HG03139 (cell line): ENCODE data around the gene SPINT3.

Source experiments
- ATAC-seq: cut with Tn5 transposase; IDR thresholded peaks from one replicate; pipeline ENCODE4 v1.9.1; 2021; ENCODE audit not compliant: unreplicated experiment

SPINT3 gene

GRCh38 chr20:45515147-45515913 is at the start of gene SPINT3:
SPINT3 (minus strand) TSS chr20:45515622; CDS start chr20:45515608, 14 bp downstream.
- no peak for ATAC-seq

- ATAC-seq = no peak
These were observed 49.4 kb upstream of the SPINT3 start for GRCh38 chr20:45564760-45565276.

- ATAC-seq = no peak
These were observed 39.8 kb upstream of the SPINT3 start for GRCh38 chr20:45555198-45555597.

- ATAC-seq = no peak
These were observed 37.0 kb upstream of the SPINT3 start for GRCh38 chr20:45552456-45552855.

GRCh38 chr20:45550765-45551164 is 35.3 kb upstream of the SPINT3 start:
- ATAC-seq = no peak

- ATAC-seq = no peak
These were observed 33.0 kb upstream of the SPINT3 start for GRCh38 chr20:45548410-45548809.

GRCh38 chr20:45547206-45547770 is 31.9 kb upstream of the SPINT3 start, which contains the start of gene EPPIN:
EPPIN (minus strand) TSS chr20:45547401; CDS start chr20:45547357, 44 bp downstream.
- no peak for ATAC-seq

- ATAC-seq = no peak
These were observed 30.5 kb upstream of the SPINT3 start for GRCh38 chr20:45545754-45546453.

- no peak for ATAC-seq
These were observed 29.9 kb upstream of the SPINT3 start for GRCh38 chr20:45545351-45545750.

GRCh38 chr20:45539382-45539781 is 24.0 kb upstream of the SPINT3 start, which contains the start of gene WFDC6:
WFDC6 (minus strand) TSS chr20:45539482; CDS start chr20:45539407, 75 bp downstream.
- ATAC-seq = no peak

GRCh38 chr20:45538209-45538799 is 22.9 kb upstream of the SPINT3 start:
- ATAC-seq = no peak

- no peak for ATAC-seq
These were observed 11.9 kb upstream of the SPINT3 start for GRCh38 chr20:45527294-45527693.

GRCh38 chr20:45523821-45524220 is 8.4 kb upstream of the SPINT3 start:
- no peak for ATAC-seq

GRCh38 chr20:45518282-45518681 is 2.9 kb upstream of the SPINT3 start:
- ATAC-seq = no peak

GRCh38 chr20:45510242-45510862 is 5.1 kb downstream of the SPINT3 start:
- ATAC-seq = no peak

- no peak for ATAC-seq
These were observed 6.3 kb downstream of the SPINT3 start for GRCh38 chr20:45509091-45509490.

- ATAC-seq = no peak
These were observed 7.1 kb downstream of the SPINT3 start for GRCh38 chr20:45508068-45508886.

- no peak for ATAC-seq
These were observed 8.2 kb downstream of the SPINT3 start for GRCh38 chr20:45507011-45507820.

- ATAC-seq = no peak
These were observed 9.0 kb downstream of the SPINT3 start for GRCh38 chr20:45506398-45506797.
